Keratinocyte (primary cell): Measurements from ENCODE around the gene C22orf39. TPM values are rescaled to one million over a fixed set of nuclear protein-coding genes. Genes with fewer than 3 reads are reported as not detected.
"Not testable (repeated sequence)": the region's sequence is repeated elsewhere in the genome, so short reads cannot be mapped to it uniquely, and the experiment has no call there.

Experiments used
- DNase-seq: peaks from one replicate; pipeline ENCODE4 v3.0.0-alpha.2; 2011; ENCODE audit warnings: low read depth, missing footprints, low spot score
- FAIRE-seq: peaks from 2 replicates; lab custom pipeline; 2011; peaks lifted over from hg19 to GRCh38; lab: Jason Lieb, UNC
- H2AFZ ChIP-seq: 2 replicates; pipeline ENCODE4 v1.6.0; 2012; ENCODE audit warnings: low read length, control low read depth, inconsistent platforms; ENCODE audit not compliant: control insufficient read depth
- H3K27ac ChIP-seq: 2 replicates; pipeline ENCODE4 v1.5.1; 2011; ENCODE audit warnings: low read length; ENCODE audit not compliant: control insufficient read depth, insufficient read depth
- H3K27me3 ChIP-seq: 3 replicates; pipeline ENCODE4 v1.6.0; 2011; ENCODE audit warnings: low read length; ENCODE audit not compliant: control insufficient read depth, insufficient read depth; ENCODE audit errors: extremely low read depth
- H3K36me3 ChIP-seq, 2 experiments: 2 replicates in 1 of 2; 3 replicates in 1 of 2; pipeline ENCODE4 v1.5.1; 2011; ENCODE audit warnings: low read length in 2 of 2, mild to moderate bottlenecking in 1 of 2; ENCODE audit not compliant: control insufficient read depth in 2 of 2, insufficient read depth in 2 of 2; ENCODE audit errors: extremely low read depth in 1 of 2
- H3K4me1 ChIP-seq: 3 replicates; pipeline ENCODE4 v1.5.1; 2011; ENCODE audit warnings: low read length; ENCODE audit not compliant: control insufficient read depth, insufficient read depth; ENCODE audit errors: extremely low read depth
- H3K4me2 ChIP-seq: 3 replicates; pipeline ENCODE4 v1.6.0; 2011; ENCODE audit warnings: low read depth, low read length; ENCODE audit not compliant: control insufficient read depth, insufficient read depth; ENCODE audit errors: extremely low read depth
- H3K4me3 ChIP-seq, 3 experiments: fragments of 200-600 bp in 1 of 3; sonication (generic) in 1 of 3; 2 replicates in 2 of 3; 3 replicates in 1 of 3; pipeline ENCODE4 v1.5.1; 2011 to 2016; ENCODE audit warnings: low read length in 3 of 3, mild to moderate bottlenecking in 3 of 3, control low read depth in 2 of 3, inconsistent platforms in 1 of 3, low read depth in 1 of 3, mixed read lengths in 1 of 3, mixed run types in 1 of 3, moderate library complexity in 1 of 3; ENCODE audit not compliant: control insufficient read depth in 2 of 3, insufficient read depth in 2 of 3; ENCODE audit errors: extremely low read depth in 1 of 3
- H3K79me2 ChIP-seq: 2 replicates; pipeline ENCODE4 v1.6.0; 2012; ENCODE audit warnings: low read length; ENCODE audit not compliant: control insufficient read depth, insufficient read depth
- H3K9ac ChIP-seq: 3 replicates; pipeline ENCODE4 v1.6.0; 2011; ENCODE audit warnings: low read length; ENCODE audit not compliant: control insufficient read depth, insufficient read depth; ENCODE audit errors: extremely low read depth
- H3K9me1 ChIP-seq: 3 replicates; pipeline ENCODE4 v1.6.0; 2011; ENCODE audit warnings: low read length; ENCODE audit not compliant: control insufficient read depth, insufficient read depth; ENCODE audit errors: extremely low read depth
- H3K9me3 ChIP-seq: 2 replicates; pipeline ENCODE4 v1.5.1; 2012; ENCODE audit warnings: low read depth, low read length; ENCODE audit not compliant: control insufficient read depth
- H4K20me1 ChIP-seq: 3 replicates; pipeline ENCODE4 v1.6.0; 2011; ENCODE audit warnings: low read length; ENCODE audit not compliant: control insufficient read depth, insufficient read depth; ENCODE audit errors: extremely low read depth
- EZH2 ChIP-seq: IDR thresholded peaks from one replicate; pipeline ENCODE4 v1.6.1; 2012; ENCODE audit warnings: inconsistent platforms, mild to moderate bottlenecking, low read length, moderate library complexity
- dilution Hi-C: fragments of 300-500 bp; cut with MboI; formaldehyde crosslinking; loops from one replicate; pipeline ENCODE4 v1.7.0; 2020; ENCODE audit warnings: low sequenced_read_pairs; ENCODE audit not compliant: extremely low pct_ligation_motif_present
- polyA plus RNA-seq, 5 experiments: library from polyadenylated mRNA; depleted of rRNA in 3 of 5; stranded (reverse) in 3 of 5; stranded (forward) in 1 of 5; unstranded in 1 of 5; fragments of >200 nt; gene quantifications; 1 replicate in 1 of 5; 2 replicates in 3 of 5; 3 replicates in 1 of 5; pipeline versions ENCODE4 v1.2.1 to v1.2.3, GENCODE V29; 2011 to 2012; ENCODE audit warnings: missing spikeins in 2 of 5, low read depth in 1 of 5, low replicate concordance in 1 of 5
- TF ChIP-seq, protein P1 (sequence below), 3 experiments: IDR thresholded peaks in 1 of 3; conservative IDR thresholded peaks in 1 of 3; optimal IDR thresholded peaks in 1 of 3; 2 replicates in 2 of 3; 3 replicates in 1 of 3; pipeline versions ENCODE3 to v1.5.1; 2011; ENCODE audit warnings: low read length in 3 of 3, mild to moderate bottlenecking in 3 of 3, moderate library complexity in 2 of 3, control low read depth in 1 of 3, inconsistent platforms in 1 of 3; ENCODE audit not compliant: insufficient read depth in 2 of 3; ENCODE audit errors: extremely low read depth in 1 of 3

Gene C22orf39
- polyA plus RNA-seq, 1 donor (not counting 4 experiments of a cell fraction or from before 2014, with no cell fraction given) = 13.8 TPM

DNA sequence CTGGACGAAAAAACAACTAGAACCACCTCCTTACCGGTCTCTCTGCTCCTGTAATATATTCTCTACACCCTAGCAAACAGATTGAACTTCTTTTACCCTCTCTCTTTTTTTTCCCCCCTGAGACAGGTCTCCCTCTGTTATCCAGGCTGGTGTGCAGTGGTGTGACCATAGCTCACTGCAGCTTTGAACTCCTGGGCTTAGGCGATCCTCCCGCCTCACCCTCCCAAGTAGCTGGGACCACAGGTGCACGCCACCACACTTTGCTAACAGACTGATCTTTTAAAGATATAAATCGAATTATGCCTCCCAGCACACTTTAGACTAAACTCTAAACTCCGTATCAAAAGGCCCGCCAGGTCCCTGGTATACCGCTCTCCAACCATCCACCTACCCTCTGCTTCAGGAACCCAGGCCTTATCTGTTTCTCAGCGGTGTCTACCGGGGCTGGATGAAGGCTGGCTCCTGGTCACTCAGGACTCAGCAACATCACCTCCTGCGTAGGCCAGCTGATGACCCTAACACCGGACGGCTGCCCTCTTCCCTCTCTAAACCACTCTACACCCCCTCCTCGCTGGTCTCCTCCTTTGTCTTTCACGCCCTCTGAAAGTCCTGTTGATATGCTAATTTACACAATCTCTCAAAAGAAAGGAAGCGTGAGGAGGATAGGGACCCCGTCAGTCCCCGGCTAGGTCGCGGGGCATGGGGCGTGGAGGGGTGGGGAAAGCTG, 745 bp downstream of the C22orf39 start:
- Histone ChIP-seq H3K9me1 (no peaks in the 10 kb centered on the region), H3K4me2 (peak overlapping the region; percentile 64), H4K20me1 (peaks cover 2% of the 10 kb centered on the region), H3K4me3 (peak overlapping the region; percentile 69 to 76 (median 70)), H3K36me3 (peaks cover 7 to 18% of the 10 kb centered on the region in 2 experiments), H2AFZ (peak overlapping the region; percentile 29), H3K4me1 (peaks cover 6% of the 10 kb centered on the region), H3K9ac (peak overlapping the region; percentile 75), H3K9me3 (no peaks in the 10 kb centered on the region), H3K27me3 (no peaks in the 10 kb centered on the region), H3K27ac (peak overlapping the region; percentile 79), H3K79me2 (peaks cover 43% of the 10 kb centered on the region)
- TF ChIP-seq, protein P1, sequence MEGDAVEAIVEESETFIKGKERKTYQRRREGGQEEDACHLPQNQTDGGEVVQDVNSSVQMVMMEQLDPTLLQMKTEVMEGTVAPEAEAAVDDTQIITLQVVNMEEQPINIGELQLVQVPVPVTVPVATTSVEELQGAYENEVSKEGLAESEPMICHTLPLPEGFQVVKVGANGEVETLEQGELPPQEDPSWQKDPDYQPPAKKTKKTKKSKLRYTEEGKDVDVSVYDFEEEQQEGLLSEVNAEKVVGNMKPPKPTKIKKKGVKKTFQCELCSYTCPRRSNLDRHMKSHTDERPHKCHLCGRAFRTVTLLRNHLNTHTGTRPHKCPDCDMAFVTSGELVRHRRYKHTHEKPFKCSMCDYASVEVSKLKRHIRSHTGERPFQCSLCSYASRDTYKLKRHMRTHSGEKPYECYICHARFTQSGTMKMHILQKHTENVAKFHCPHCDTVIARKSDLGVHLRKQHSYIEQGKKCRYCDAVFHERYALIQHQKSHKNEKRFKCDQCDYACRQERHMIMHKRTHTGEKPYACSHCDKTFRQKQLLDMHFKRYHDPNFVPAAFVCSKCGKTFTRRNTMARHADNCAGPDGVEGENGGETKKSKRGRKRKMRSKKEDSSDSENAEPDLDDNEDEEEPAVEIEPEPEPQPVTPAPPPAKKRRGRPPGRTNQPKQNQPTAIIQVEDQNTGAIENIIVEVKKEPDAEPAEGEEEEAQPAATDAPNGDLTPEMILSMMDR (optimal IDR thresholded peaks at IDR 0.05 in 1 of 3, IDR thresholded peaks at IDR 0.05 in 1 of 3, conservative IDR thresholded peaks at IDR 0.05 in 1 of 3; ENCODE audit: extremely low read depth in 1 of 3, insufficient read depth in 2 of 3, low read length in 3 of 3) = no peak
- TF ChIP-seq EZH2 = no peak
- dilution Hi-C loops = no loop called here
- DNase-seq (no peak), FAIRE-seq (no peak)

DNA sequence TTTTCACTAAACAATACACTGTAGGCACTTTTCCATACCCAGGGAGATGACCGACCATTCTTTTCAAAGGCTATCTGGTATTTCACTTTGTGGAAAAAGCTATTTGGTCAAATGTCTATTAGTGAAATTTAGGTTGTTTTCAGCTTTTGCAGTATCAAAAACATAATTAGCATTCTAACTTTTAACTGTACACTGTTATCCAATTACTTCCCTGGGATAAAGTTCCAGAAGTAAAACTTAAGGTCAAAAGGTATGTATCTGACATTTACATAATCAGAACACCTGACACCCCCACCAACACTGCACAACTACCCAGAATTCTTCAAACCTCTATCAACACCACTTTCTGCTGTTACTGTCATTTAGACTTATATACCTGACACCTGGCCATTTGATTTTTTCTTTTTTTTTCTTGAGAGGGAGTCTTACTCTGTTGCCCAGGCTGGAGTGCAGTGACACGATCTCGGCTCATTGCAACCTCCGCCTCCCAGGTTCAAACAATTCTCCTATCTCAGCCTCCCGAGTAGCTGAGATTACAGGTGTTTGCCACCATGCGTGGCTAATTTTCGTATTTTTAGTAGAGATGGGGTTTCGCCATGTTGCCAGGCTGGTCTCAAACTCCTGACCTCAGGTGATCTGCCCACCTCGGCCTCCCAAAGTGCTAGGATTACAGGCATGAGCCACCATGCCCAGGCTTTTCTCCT, 2.1 kb downstream of the C22orf39 start:
- H4K20me1 ChIP-seq, H3K9me1 ChIP-seq, dilution Hi-C loops, FAIRE-seq, H3K9ac ChIP-seq, H3K4me2 ChIP-seq, H3K4me1 ChIP-seq, DNase-seq, H2AFZ ChIP-seq, H3K9me3 ChIP-seq, H3K4me3 ChIP-seq, H3K27ac ChIP-seq, H3K27me3 ChIP-seq: not testable (repeated sequence)
- Histone ChIP-seq H3K36me3 (peaks cover 3 to 14% of the 10 kb centered on the region in 2 experiments), H3K79me2 (peaks cover 49% of the 10 kb centered on the region)
